HK-2 (cell line): ENCODE data around the gene PAWR.

ENCODE experiments used
- DNase-seq: peaks from one replicate; pipeline ENCODE4 v3.0.0-alpha.2; 2018; ENCODE audit not compliant: unreplicated experiment

The PAWR gene, protein sequence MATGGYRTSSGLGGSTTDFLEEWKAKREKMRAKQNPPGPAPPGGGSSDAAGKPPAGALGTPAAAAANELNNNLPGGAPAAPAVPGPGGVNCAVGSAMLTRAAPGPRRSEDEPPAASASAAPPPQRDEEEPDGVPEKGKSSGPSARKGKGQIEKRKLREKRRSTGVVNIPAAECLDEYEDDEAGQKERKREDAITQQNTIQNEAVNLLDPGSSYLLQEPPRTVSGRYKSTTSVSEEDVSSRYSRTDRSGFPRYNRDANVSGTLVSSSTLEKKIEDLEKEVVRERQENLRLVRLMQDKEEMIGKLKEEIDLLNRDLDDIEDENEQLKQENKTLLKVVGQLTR

DNA sequence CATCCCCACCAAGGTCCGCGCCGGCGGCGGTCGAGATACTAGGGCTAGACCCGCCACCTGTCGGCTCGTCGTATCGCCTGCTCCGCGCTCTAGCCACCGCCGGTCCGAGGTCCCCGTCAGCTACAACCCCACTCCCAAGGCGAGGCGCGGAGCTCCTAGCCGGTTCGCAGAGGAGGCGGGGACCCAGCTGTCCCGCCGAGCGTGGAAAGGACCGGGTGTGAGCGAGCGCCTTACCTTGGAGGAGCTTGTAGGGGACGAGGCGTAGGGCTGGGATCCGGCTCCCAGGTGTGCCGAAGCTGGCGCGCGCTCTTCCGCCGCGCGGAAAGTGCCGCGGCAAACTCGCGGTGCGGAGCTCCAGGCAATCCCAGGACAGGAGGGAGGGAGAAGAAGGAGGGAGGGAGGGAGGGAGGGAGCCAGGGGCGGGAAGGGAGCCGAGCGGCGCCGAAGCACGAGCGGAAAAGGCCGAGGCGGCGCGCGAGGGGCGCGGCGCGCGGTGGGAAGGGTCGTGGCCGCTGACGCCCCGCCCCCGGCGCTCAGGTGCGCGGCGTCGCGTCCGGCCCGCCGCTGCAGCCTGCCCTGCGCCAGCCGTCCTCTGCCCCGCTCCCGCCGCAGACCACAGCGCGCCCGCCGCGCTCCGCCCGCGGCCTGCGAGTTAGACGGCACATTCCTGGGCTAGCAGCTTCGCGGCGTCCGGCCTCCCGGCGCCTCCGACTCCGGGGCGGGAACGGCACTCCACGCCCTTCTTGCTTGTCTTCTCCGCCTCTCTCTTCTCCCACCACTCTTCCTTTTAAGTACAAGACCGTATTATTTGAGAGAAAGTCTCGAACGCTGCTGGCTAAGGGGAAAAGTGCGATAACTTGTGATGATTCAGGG, at the start of gene PAWR:
Gene PAWR, minus strand, starts transcription at position 327 of the 873 bp plus-strand sequence. CDS start 720 bp downstream, outside the sequence.
- DNase-seq: peak; percentile 88

DNA sequence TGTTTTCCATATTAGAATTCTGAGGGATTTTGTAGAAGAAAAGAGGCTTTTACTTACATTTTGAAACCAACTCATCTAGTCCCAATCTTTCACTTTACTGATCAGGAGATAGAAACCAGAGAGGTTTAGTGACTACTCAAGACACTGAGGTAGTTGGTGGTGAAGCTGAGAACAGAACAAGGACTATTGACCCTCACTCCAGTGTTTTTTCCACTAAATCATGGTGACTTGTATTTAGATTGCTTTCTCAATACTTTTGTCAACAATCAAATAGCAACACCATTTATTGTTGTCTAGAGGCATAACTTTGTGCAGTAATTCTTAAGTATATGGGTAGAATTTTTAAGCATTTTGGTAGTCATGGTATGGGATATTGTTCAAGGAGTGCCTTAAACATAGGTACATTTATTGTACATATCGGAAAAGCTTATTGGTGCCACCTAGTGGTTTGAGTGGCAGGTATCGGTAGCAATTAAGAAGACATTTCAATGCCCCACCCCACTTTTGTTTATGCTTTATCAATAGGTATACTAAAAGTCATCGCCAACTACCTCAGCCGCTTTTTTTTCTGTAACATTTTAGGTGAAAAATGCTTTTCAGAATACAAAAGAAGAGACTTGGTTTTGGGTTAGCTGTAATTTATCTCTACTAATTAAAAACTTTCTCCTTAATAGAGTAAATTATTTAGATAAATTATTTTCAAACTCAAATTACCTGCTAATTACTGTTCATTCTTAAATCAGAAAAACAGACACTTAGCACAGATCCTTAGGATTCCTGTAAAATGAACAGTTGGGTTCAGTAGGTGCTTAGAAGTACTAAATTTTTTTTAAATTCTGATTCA, 47.3 kb upstream of the PAWR start:
- no peak for DNase-seq

DNA sequence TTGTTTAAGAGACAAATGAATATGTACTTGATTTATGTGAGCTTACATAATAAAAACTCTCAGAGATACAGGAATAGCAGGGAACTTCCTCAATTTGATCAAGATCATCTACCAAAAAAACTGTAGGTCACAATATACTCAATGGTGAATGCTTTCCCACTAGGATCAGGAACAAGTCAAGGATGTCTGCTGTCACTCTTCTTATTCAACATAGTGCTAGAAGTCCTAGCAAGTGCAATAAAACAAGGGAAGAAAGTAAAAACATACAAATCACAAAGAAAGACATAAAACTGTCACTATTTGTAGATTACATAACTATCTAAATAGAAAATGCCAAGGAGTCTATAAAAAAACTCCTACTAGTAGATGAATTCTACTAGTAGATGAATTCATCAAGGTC, 41.9 kb upstream of the PAWR start:
- DNase-seq: no peak

DNA sequence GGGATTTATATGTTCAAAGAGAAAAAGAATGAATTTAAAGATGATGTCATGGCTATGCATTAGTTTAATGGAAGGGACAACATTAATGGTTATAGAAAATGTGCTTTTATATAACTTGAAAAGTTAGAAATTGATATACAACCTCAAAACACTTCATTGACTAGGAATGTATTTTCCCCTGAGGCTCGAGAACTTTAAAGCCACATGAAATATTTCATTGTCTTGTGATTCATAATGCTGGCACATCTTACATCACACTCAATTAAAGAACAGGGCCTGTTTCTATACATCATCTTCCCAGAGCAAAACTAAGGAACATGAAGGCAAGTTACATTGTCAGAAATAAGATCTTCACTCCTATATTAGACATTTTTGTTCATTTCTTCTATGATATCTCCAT, 35.2 kb upstream of the PAWR start:
- no peak for DNase-seq

DNA sequence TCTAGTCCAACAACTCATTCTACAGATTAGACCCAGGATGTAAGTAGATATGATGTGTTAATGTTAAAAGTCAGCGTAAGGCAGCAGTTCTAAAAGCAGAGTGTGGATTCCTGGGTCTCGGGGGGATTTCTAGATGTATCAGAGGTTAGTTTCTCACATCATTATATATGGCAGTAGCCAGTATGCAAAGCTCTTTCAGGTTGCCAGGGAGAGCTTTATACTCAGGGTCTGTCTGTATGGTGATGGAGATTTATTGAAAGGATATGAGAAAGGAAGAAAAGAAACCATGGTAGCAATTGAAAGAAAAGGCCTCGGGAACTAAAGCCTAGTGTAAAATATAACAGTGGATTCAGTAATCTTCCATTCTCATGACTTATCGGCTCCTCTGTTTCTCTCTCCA, 26.2 kb upstream of the PAWR start:
- DNase-seq: no peak

DNA sequence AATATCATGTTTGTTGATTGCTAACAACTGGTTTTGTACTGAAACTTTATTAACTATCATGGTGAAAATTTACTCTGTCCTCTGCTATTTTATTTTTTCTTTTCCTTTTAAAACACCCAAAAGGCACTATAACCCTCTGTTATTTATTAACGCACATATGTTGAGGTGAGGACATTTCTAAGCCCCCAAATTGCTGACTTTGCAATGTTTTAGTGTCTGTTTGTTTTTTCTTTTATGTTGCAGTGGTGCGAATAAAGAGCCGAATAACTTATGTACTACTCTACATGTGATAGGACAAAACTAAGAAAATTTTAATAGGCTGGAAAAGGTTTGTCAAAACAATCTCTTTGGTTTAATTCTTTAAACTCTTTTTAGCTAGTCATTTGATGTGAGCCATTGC, 24.5 kb upstream of the PAWR start:
- DNase-seq: no peak

DNA sequence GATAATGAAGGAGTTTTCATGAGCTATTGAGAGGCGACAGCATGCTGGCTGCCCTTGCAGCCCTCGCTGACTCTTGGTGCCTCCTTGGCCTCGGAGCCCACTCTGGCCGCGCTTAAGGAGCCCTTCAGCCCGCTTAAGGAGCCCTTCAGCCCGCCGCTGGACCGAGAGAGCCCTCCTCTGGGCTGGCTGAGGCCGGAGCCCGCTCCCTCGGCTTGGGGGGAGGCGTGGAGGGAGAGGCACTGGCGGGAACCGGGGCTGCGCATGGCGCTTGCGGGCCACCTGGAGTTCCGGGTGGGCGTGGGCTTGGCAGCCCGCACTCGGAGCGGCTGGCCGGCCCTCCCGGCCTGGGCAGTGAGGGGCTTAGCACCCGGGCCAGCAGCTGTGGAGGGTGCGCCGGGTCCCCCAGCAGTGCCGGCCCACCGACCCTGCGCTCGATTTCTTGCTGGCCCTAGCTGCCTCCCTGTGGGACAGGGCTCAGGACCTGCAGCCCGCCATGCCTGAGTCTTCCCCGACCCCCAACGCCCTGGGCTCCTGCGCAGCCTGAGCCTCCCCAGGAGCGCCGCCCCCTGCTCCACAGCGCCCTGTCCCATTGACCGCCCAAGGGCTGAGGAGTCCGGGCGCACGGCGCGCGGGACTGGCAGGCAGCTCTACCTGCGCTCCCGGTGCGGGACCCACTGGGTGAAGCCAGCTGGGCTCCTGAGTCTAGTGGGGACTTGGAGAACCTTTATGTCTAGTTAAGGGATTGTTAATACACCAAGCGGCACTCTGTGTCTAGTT, 20.1 kb upstream of the PAWR start:
- no peak for DNase-seq

DNA sequence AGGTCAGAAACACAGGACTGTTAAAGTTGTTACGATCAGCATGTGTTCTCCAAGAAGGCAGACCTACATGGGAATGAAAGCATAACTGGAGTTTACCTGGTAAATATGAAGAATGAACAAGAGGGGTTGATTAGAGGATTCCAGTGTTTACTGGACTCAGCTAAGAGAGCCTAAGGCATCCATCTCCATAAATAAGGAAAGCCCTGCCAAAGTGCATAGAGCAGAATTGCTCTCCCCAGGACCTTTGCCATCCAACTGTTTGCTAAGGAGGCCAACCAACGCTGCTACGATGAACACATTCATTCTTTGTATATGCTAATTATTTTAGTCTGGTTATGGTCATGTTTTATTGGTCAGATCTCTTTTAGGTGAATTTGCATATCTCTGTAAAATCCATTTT, 17.1 kb upstream of the PAWR start:
- DNase-seq: no peak

DNA sequence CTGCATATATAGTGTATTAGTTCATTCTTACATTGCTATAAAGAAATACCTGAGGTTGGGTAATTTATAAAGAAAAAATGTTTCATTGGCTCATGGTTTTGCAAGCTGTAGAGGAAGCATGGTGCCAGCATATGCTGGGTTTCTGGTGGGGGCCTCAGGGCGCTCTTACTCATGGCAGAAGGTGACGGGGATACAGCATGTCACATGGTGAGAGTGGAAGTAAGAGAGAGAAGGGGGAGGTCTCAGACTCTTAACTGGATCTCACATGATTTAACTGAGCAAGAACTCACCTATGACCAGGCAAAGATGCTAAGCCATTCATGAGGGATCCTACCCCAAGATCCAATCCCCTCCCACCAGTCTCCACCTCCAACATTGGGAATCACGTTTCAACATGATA, 15.9 kb upstream of the PAWR start:
- DNase-seq: no peak

DNA sequence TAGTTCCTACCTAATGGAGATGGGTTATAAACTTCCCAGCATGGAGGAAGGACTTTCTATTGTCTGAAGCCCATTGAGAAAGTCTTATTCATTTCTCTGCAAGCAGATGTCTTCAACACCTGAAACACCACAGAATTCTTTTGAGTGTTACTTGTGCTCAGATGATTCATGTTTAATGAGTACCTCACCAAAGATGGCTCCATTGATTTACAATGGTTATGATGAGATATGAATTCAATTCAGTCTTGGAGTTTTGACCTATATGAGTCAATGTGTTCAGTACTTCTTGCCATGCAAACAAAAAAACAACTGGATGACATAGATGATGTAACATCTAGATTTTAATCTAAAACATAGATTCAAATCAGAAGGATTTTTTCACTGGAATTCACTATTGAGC, 15.4 kb upstream of the PAWR start:
- DNase-seq: no peak

DNA sequence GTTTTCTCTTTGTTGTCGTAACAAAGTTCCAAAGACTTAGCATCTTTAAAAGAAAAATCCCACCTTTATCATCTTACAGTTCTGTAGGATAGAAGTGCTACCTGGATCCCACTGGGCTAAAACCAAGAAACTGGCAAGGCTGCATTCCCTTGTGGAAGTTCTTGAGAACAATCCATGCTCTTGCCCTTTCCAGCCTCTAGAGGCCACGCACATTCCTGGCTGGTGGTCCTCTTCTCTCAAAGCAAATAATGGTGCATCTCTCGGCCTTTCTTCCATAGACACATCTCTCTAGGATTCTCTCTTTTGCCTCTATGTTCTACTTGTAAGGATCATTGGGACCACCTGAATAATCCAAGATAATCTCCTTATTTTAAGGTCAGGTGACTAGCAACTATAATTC, 8.2 kb upstream of the PAWR start:
- DNase-seq: no peak

DNA sequence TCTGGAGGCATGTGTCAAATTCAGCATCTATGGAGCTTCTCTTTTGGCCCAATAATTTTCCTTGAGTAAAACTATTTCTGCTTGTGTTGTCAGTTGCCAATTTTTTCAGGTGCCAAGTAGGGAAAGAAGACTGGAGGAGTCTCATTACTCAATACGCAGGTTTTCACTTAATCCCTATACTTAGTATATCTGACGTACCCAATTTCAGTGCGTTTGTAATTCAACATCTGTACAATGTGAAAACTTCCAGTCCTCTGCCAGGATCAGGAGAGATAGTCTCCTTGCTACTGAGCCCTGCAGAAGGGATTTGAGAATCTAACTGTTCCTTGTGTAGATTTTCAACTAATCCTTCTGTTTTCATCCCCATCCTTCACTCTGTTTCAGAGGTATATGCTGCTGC, 5.7 kb upstream of the PAWR start:
- no peak for DNase-seq

DNA sequence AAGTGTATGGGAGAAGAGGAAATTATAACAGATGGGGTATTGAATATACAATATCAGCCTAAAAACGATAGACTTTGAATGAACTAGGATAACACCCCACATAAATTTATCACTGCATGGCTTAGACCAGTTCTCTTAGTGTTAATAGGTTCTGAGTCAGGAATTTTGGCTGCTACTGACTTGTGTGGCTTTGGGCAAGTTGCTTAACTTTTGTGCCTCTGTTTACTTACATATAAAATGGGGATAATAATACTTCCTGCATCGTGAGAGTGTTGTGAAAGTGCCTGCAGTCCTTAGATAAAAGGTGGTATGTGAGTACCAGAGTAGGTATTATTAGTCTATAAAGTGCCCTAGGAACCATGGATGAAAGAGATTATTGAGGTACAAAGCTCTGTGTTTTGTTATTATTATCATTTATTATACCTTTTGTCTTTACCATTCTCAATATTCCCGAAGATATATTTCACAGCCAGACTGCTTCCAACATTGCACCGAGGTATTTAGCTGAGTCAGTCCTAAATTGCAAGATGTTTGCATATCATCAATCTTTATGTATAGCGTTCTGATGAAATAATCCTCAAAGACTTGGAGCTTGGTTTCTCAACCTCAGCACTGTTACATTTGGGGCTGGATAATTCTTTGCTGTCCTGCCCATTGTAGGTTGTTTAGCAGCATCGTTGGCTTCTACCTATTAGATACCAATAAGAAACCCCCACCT, 2.3 kb upstream of the PAWR start:
- DNase-seq: no peak

DNA sequence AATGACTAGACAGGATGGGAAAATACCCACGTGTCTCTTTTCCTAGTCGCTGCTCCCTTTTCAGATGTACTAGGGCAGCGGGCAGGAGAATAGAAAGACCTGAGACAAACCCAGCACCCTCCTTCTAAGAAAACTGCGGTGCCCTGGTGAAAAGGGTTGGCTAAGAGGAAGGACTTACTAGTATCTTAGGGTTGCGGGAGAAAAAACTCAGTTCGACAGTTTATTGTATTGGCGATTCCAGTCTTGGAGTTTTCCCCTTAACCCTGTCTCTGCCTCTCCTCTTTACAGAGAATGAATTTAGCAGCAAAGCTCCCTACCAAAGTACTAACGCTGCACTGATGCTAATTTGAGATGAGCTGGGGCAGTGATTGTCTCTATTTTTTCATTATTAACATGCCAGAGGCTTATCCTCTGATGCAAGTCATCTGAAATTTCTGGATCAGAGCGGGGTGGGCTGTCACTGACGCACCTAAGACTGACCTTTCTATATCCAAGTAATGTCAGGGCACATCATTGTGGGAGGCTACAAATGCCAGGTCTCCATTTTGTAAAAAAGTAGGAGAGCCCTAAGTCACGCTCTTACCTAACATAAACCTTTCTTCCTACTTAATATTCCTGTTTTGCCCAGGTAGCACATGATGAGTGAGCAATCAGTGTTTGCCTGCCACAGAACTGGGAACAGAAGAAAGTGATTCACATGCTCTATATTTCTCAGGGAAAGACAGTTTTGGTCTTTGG, 916 bp upstream of the PAWR start:
- DNase-seq: peak; percentile 45

DNA sequence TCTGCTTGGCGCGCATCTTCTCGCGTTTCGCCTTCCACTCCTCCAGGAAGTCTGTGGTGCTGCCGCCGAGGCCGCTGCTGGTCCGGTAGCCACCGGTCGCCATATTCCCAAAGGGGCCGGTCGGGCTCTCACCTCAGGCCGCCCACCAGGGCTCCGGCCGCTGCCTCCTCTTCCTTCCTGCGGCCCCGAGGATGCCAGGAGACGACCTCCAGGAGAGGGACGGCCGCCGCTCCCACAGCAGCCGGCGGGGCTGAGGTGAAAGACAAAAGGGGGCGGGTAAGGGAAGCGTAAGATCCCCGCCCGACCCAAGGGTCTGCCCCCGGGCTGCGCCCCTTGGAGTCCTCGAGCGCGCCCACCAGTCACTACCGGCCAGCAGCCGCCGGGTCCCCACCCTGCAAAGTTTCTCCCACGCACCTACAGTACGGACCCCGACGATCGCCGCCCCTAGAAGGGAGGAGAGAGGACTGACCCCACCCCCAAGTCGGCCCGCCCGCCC, 574 bp downstream of the PAWR start:
- DNase-seq: no peak

DNA sequence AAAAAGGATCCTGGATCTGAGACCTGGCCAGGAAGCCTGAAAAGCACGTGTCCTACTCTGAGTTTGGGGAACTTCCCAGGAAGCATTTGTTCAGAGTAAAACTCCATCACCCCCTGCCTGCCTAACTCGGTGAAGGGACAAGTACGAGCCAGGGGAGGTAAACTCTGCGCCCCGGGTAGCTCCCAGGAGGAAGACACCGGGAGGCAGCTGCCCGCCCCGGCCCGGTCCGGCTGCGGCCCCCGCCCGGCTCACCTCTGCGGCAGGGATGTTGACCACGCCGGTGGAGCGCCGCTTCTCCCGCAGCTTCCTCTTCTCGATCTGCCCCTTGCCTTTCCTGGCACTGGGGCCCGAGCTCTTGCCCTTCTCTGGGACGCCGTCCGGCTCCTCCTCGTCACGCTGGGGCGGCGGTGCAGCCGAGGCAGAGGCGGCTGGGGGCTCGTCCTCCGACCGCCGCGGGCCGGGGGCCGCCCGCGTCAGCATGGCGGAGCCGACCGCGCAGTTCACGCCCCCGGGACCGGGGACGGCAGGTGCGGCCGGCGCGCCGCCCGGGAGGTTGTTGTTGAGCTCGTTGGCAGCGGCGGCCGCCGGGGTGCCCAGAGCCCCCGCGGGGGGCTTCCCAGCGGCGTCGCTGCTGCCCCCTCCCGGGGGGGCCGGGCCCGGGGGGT, 1.2 kb downstream of the PAWR start:
- DNase-seq: peak; percentile 48

DNA sequence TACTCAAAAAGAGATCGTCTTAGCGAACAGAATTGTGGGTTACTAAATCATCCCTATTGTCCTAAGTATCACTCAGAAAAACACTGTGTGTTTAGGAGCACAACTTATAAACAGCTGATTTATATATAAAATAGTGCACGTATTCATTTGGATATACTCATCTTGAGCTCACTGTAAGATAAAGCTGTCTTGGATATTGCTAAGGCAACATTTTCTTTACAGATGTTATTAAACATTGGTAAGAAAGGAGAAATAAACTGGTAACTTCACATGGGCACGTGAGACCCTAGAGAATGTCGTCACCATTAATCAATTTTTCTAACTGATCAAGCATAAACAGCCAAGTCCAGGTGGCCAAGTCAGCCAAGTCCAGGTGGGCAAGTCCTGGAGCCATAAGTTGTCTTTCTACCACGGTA, 1.7 kb downstream of the PAWR start:
- DNase-seq: no peak

DNA sequence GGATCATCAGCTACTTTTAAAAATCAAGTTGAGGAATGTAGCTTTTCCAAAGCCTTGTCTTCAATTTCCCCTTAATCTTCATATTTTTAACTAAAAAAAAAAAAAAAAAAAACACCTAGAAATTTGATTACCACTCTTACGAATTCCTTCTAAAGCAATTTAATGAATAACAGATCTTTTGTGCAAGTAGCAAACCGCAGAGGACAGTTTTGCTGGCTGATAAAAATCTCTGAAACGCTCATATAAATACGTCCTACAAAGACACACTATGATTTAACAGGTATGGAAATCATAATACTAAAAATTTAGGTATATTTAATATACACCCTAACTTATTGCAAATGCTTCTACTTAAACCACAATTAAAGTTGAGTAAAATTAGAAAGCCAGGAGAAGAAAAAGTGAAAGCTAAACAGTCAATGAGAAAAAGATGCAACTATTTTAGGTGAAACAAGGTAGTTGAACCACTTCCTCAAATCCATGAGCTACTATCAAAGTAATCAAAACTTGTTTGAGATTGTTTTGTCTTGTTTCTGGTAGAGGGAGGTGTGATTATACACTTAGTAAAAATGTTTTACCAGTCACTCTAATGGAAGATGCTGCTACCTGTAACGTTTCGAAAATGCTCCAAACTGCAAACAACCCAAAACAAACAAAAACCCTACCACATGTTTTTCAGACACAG, 2.2 kb downstream of the PAWR start:
- no peak for DNase-seq
